KMS-11 (cell line): Measurements from ENCODE around the gene ADGRD1.

Source experiments
- H2AFZ ChIP-seq: fragments of 200-600 bp; sonication (generic); 2 replicates; pipeline ENCODE4 v1.6.1; 2016; ENCODE audit warnings: antibody characterized with exemption, mixed run types, low read depth
- H3K27ac ChIP-seq: fragments of 200-600 bp; sonication (generic); 2 replicates; pipeline ENCODE4 v1.6.1; 2016; ENCODE audit warnings: mild to moderate bottlenecking, mixed run types
- H3K27me3 ChIP-seq: fragments of 200-600 bp; sonication (generic); 2 replicates; pipeline ENCODE4 v1.6.1; 2017; ENCODE audit warnings: mild to moderate bottlenecking, low read depth, mixed run types, moderate library complexity; ENCODE audit not compliant: insufficient read depth
- H3K36me3 ChIP-seq: fragments of 200-600 bp; sonication (generic); 2 replicates; pipeline ENCODE4 v1.6.1; 2017; ENCODE audit warnings: mild to moderate bottlenecking, mixed run types; ENCODE audit not compliant: insufficient read depth
- H3K4me1 ChIP-seq: fragments of 200-600 bp; sonication (generic); 2 replicates; pipeline ENCODE4 v1.6.1; 2016; ENCODE audit warnings: mild to moderate bottlenecking, low read depth, mixed run types; ENCODE audit not compliant: poor library complexity, severe bottlenecking
- H3K4me2 ChIP-seq: fragments of 200-600 bp; sonication (generic); 2 replicates; pipeline ENCODE4 v1.7.0; 2016; ENCODE audit warnings: mild to moderate bottlenecking, mixed run types
- H3K4me3 ChIP-seq: fragments of 200-600 bp; sonication (generic); IDR thresholded peaks from 2 replicates; pipeline ENCODE4 v1.6.1; 2017; ENCODE audit warnings: low read depth, low read length, mixed read lengths; ENCODE audit not compliant: insufficient read depth
- H3K79me2 ChIP-seq: fragments of 200-600 bp; sonication (generic); 2 replicates; pipeline ENCODE4 v1.6.1; 2016; ENCODE audit warnings: low read depth, mixed run types; ENCODE audit not compliant: insufficient read depth
- H3K9ac ChIP-seq: fragments of 200-600 bp; sonication (generic); 2 replicates; pipeline ENCODE4 v1.6.1; 2016; ENCODE audit warnings: mild to moderate bottlenecking, mixed run types
- H4K20me1 ChIP-seq: fragments of 200-600 bp; sonication (generic); 2 replicates; pipeline ENCODE4 v1.6.1; 2016; ENCODE audit warnings: mild to moderate bottlenecking, mixed run types; ENCODE audit not compliant: insufficient read depth
- CTCF ChIP-seq: fragments of 200-600 bp; sonication (generic); conservative IDR thresholded peaks from 2 replicates; pipeline ENCODE4 v1.6.1; 2017; ENCODE audit warnings: low read depth, mild to moderate bottlenecking, antibody characterized with exemption, low read length, moderate library complexity, mixed read lengths

Gene ADGRD1

GRCh38 chr12:131137009-131137835 lies 183.5 kb downstream of the ADGRD1 start:
- Histone ChIP-seq H3K27ac (no peak overlapping the region), H4K20me1 (no peaks in the 10 kb centered on the region), H3K4me2 (no peak overlapping the region), H3K27me3 (no peaks in the 10 kb centered on the region), H3K79me2 (no peaks in the 10 kb centered on the region), H3K4me1 (no peaks in the 10 kb centered on the region), H3K9ac (no peak overlapping the region), H2AFZ (no peak overlapping the region), H3K36me3 (no peaks in the 10 kb centered on the region), H3K4me3 (no peak overlapping the region)
- TF ChIP-seq CTCF, result no peak

GRCh38 chr12:131137836-131138637 lies 184.3 kb downstream of the ADGRD1 start:
- no peak overlapping the region for H3K4me3 ChIP-seq
- H3K79me2 ChIP-seq, result no peaks in the 10 kb centered on the region
- no peaks in the 10 kb centered on the region for H4K20me1 ChIP-seq
- no peak overlapping the region for H3K27ac ChIP-seq
- H3K9ac ChIP-seq, result no peak overlapping the region
- H3K36me3 ChIP-seq, result no peaks in the 10 kb centered on the region
- no peaks in the 10 kb centered on the region for H3K4me1 ChIP-seq
- H2AFZ ChIP-seq, result no peak overlapping the region
- H3K4me2 ChIP-seq, result no peak overlapping the region
- no peaks in the 10 kb centered on the region for H3K27me3 ChIP-seq
- no peak for TF ChIP-seq CTCF

- no peaks in the 10 kb centered on the region for H3K4me1 ChIP-seq
- TF ChIP-seq CTCF, result no peak
- no peak overlapping the region for H3K9ac ChIP-seq
- H3K4me3 ChIP-seq, result no peak overlapping the region
- no peaks in the 10 kb centered on the region for H3K79me2 ChIP-seq
- H2AFZ ChIP-seq, result no peak overlapping the region
- no peak overlapping the region for H3K4me2 ChIP-seq
- no peaks in the 10 kb centered on the region for H4K20me1 ChIP-seq
- no peak overlapping the region for H3K27ac ChIP-seq
- H3K27me3 ChIP-seq, result no peaks in the 10 kb centered on the region
- no peaks in the 10 kb centered on the region for H3K36me3 ChIP-seq
Observed at GRCh38 chr12:131138638-131139362, 185.1 kb downstream of the ADGRD1 start.

- Histone ChIP-seq H3K36me3 (no peaks in the 10 kb centered on the region), H3K4me3 (no peak overlapping the region), H4K20me1 (no peaks in the 10 kb centered on the region), H2AFZ (no peak overlapping the region), H3K4me2 (no peak overlapping the region), H3K4me1 (no peaks in the 10 kb centered on the region), H3K79me2 (no peaks in the 10 kb centered on the region), H3K9ac (no peak overlapping the region), H3K27me3 (no peaks in the 10 kb centered on the region), H3K27ac (no peak overlapping the region)
- TF ChIP-seq CTCF, result no peak
Observed at GRCh38 chr12:131139363-131140068, 185.8 kb downstream of the ADGRD1 start.
